HL-60/S4 treated with retinoic acid at 250 ng/mL for 4 days and 3 days (cell line): Measurements from ENCODE around the gene FAM43B.

Experiments used
- in situ Hi-C: fragments of 300-500 bp; cut with MboI; formaldehyde crosslinking; loops from 2 replicates; pipeline ENCODE4 v1.7.0; 2022; ENCODE audit warnings: low sequenced_read_pairs

Gene FAM43B, protein sequence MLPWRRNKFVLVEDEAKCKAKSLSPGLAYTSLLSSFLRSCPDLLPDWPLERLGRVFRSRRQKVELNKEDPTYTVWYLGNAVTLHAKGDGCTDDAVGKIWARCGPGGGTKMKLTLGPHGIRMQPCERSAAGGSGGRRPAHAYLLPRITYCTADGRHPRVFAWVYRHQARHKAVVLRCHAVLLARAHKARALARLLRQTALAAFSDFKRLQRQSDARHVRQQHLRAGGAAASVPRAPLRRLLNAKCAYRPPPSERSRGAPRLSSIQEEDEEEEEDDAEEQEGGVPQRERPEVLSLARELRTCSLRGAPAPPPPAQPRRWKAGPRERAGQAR

DNA sequence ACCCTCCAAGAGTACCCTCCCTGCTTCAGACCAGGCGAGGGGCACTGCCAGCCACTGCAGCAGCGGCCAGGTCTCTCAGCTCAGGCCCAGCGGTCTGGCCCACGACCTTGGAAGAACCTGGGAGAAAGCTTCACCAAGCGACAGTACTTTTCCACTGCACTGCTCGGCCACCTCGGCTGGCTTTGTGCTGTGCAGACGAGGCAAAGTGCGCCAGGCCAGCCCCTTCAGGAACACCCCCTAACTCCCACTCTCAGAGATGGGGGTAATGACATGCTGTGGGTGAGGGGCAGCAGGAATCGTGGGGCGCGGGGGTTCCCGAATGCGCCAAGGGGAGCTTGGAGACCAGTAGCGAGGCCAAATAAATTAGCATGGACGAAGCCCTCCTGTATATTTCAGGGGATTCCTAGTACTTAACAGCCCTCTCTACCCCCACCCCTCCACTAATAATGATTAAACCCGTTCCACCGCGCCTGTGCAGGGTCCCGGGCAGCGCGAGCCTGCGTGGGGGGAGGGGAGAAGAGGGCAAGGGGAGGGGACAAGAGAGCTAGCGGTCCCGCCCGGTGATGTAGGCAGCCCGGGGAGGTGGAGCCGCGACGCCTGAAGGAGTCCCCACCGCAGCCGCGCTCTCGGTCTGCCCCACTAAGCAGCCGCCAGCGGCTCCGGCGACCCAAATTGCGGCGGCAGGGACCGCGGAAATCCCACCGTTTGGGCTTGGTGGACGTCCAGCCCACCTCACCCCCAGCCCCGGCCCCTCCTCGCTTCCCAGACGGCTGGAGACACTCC lies at the start of gene FAM43B:
TSS of gene FAM43B (plus strand) at position 629 of the 783 bp plus-strand sequence. CDS start 401 bp downstream, outside the sequence.
- in situ Hi-C loops, result no loop called here

DNA sequence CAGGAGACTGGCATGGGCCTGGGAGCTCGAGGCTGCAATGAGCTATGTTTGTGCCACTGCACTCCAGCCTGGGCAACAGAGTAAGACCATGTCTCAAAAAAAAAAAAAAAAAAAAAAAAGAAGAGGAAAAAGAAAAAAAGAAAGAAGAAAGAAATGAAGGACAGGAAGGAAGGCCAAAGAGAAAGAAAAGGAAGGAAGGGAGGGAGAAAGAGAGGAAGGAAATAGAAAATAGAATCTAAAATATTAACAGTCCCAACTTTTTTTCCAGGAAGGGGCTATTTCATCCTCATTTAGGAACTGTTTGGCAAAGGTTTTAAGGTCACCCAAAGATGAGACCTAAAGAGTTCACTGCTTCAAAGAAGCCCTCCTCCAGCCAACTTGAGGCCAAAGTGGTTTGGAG lies 46.9 kb upstream of the FAM43B start:
- in situ Hi-C loops, result no loop called here

DNA sequence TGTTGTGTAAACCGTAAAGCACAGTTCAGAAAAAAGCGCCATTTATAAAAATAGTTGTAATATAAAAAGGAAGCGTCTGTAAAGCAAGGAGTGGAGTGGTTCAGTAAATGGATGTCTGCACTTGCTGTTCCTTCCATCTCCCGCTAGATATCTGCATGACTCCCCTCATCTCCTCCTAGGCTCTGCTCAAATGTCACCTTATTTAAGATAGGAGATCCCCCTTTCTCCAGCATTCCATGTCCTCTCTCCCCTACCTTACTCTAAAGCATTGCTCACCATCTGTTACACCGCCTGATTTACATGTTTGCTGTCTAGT lies 45.2 kb upstream of the FAM43B start:
- in situ Hi-C loops, result no loop called here

DNA sequence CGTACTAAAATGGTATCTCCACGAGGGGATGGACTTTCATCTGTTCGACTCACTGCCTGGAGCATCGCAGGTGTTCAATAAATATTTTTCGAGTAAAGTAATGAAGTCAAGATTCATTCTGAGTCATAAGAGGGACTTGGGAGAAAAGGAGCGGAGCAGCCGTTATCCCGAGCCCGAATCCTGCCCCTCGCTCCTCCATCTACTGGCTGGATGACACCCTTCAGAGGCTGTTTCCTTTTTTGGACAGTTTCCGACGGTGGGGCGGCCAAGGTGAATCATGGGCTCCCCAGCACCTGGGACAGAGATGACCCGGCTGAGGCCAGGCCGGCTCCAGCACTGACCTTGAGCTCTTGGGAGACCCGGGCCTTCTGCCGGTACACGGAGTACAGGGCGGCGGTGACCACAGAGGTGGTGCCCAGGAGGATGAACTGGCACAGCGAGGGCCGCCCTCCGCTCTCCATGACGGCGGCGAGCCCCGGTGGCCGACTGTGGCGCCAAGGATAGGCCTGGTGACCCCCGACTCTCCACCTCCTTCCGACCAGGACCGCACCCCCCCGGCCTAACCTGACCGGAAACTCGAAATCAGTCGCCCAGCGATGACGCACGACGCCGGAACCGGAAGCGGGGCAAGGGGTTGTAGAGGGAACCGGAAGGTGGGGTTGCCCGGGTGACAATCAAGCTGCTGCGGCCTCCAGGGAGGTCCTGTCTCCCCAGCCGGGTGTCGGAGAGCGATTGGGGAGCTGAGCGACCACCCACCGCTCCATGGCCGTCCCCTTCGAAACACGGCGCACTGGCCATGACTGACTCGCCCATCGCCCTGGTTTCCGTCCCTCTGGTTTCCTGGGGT lies 44.6 kb upstream of the FAM43B start, which contains the start of gene MUL1:
TSS of gene MUL1 (minus strand) at position 588 of the 847 bp plus-strand sequence. CDS start at position 461, 127 bp downstream.
- in situ Hi-C loops, result no loop called here

DNA sequence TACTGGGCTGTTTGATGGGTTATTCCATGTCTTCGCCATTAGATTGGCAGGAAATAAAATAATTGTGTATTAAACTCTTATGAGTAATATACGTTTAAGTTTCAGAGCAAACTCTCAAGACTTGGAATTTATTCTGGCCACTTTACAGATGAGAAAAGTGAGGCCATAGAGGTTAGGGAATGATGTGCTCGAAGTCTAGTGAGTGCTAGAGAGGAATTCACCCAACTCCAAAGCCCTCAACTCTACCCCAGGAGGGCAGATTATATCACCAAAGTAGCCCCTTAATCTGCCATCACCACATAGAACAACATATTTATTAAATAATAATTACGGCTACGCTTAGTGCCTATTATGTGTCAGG lies 44.0 kb upstream of the FAM43B start:
- in situ Hi-C loops, result no loop called here

DNA sequence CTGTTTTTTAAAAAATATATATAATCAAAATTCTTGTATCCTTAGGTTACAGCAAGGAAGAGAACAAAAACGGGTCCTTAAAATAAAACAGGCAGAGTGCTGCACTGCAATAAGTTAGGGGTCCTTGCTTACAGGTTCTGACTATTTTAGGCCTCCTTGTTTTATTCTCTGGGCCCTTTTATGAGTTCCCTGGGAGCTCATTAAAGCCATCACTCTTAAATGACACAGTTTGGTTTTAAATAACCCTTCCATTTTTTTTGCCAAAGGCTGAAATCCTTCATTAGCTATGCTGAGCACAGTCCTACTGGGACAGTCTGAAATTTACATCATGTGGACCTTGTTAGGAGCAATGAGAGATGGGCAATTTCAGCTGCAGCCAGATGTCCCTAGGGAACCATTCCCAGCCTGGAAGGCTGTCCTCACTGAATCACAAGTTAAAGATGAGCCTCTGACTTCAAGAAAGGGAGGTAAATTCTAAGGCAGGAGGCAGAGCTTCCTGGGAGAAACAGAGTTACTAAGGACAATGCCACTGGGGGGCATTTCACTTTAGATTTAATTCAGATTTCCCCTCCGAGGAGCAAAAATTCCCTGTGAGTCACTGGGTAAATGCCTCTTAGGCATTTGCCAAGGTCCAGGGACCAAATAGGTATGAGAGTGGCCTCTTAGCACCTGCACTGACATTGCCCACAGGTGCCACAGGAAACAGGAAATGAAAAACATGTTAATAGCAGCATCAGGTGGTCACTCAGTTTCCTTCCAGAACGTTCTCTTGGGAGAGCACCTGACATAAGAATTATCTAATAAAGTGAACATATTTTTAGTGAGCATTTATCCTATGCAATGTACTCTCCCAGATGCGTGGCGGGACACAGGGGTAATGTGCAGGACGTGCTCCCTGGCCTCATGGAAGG lies 40.6 kb upstream of the FAM43B start:
- in situ Hi-C loops, result no loop called here

DNA sequence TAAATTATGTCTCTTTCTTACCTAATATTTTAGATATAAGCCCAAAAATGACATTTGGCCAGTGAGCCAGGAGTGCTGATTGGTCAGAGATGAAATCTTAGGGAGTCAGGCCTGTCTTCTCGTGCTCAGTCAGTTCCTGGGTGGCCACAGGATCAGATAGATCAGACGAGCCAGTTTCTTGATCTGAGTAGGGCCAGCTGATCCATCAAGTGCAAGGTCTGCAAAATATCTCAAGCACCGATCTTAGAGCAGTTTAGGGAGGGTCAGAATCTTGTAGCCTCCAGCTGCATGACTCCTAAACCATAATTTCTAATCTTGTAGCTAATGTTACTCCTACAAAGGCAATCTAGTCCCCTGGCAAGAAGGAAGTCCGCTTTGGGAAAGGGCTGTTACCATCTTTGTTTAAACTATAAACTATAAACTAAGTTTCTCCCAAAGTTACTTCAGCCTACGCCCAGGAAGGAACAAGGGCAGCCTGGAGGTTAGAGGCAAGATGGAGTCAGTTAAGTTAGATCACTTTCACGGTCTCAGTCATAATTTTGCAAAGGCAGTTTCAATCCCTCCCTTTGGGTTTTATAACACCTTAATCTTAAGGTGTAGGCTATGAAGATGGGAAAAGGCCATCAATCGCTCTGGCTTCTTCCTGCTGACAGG lies 32.6 kb upstream of the FAM43B start:
- in situ Hi-C loops, result loop anchor here (10.0 kb wide), 1 partner anchor 135 kb away; no protein-coding TSS in a partner anchor

DNA sequence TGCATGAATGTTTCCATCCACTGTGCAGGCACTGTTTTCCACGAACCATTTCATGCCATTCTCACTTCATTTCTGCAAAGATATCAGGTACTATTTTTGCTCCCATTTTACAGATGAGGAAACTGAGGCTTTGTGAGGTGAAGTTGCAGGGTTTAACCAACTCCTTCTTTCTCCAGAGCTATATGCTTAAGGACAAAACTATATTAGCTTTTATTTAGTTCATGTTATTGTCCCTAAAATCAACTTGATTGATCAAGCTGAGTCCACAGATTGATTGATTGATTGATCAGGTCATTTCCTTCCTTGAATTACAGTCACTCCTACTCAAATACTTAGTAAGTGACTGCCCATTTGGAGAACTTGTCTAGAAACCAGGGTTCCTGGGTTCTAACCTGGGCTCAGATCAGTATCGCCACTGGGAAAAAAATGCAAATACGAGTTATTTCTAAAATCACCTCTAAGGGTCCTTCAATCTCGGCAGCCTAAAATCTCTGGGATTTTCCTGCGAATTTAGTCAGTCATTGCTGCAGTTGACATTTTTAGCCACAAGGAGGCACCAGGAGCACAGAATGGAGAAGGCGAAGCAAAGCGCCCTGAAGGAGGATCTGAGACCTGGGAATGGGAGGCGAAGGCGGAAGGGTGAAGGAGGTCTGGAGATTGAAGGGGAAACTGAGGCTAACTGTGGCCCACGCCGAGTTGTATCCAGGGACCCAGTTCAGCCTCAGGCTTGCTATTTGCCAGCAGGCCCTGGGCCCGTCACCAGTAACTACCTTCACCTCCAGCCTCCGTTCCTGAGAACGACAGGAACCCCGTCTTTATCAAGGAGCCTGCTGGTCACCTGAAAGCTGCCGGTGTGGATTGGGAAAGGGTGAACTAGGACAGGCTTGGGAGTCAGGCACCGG lies 30.2 kb upstream of the FAM43B start:
- in situ Hi-C loops, result loop anchor here (10.0 kb wide), 1 partner anchor 133 kb away; no protein-coding TSS in a partner anchor

DNA sequence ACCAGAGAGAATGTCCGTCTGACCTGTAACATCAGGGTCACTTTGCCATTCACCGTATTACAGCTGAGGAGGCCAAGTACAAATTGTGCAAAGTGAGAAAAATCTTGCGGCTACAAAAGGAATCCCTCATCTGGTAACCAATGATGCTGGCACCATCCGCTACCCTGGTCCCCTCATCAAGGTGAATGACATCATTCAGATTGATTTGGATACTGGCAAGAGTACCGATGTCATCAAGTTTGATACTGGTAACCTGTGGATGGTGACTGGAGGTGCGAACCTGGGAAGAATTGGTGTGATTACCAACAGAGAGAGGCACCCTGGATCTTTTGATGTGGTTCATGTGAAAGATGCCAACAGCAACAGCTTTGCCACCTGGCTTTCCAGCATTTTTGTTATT lies 26.1 kb upstream of the FAM43B start:
- in situ Hi-C loops, result loop anchor here (10.0 kb wide), 1 partner anchor 129 kb away; no protein-coding TSS in a partner anchor

DNA sequence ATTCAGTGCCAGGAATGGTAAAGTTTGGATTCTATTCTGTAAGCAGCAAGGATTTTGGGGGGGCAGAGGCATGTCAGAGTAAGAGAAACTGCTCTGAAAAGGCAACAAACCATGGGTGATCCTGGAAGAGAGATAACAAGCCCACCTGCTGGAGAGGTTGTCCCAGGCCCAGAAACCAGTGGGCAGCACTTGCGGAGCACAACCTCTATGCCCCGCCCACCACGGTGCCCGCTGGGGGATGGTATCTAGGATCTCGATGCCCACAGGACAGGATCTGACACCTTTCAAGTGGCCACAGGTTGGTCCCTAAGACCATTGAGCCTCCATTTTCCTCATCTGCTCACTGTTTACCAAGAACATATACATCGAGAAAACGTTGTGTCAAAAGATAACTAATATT lies 24.2 kb upstream of the FAM43B start:
- in situ Hi-C loops, result loop anchor here (10.0 kb wide), 1 partner anchor 127 kb away; no protein-coding TSS in a partner anchor

DNA sequence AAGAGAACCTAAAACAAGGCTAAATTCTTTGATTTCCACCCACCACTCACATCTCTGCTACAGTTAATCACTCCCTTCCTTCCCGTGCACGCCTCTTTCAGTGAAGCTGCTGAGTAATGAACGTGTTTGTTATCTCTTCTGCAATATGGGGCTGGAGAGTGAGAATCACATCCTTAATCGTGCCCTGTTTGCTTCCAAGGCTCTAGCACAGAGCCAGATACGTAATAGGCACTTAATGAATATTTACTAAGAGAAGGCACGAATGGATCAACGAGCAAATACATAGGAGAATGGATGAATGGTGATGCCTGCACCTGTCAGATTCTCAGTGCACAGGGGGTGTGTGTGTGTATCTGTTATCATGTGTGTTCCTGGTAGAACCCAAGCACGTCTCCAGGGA lies 22.1 kb upstream of the FAM43B start:
- in situ Hi-C loops, result no loop called here

DNA sequence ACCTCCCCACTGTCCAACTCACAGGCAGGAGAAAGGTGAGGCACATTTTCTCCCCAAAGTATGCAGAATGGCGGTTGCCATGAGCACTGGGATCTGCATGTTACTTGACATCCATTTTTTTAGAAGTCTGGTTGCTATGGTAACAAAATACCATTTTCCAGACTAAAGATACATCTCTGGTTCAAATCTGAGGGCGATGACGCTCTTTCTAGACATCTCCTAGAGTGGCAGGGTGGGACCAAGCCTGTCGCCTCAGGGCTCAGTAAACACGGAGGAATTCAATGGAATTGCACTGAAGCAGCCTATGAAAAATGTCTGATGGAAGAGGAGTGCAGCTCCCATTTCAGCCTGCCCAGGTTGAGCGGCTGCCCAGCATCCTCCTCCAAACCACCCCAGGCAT lies 21.5 kb upstream of the FAM43B start:
- in situ Hi-C loops, result no loop called here

DNA sequence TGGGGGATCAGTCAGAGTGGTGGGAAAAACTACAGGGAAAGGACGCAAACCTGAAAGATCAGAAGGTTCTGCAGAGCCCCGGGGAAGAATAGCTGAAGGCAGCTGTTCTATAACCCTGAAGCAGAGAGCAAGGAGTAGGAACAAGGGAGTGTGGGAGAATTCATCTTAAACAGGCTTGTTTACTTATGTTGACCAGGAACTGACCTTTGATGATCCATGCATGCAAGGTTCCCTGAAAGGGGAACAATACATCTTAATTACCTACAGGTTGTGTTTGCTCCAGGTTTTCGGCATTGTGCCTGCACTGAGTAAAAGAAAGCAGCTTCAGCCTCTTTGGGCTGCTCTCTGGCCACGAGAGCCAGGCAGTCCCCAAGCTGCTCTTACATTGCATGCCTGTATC lies 18.7 kb upstream of the FAM43B start:
- in situ Hi-C loops, result no loop called here

DNA sequence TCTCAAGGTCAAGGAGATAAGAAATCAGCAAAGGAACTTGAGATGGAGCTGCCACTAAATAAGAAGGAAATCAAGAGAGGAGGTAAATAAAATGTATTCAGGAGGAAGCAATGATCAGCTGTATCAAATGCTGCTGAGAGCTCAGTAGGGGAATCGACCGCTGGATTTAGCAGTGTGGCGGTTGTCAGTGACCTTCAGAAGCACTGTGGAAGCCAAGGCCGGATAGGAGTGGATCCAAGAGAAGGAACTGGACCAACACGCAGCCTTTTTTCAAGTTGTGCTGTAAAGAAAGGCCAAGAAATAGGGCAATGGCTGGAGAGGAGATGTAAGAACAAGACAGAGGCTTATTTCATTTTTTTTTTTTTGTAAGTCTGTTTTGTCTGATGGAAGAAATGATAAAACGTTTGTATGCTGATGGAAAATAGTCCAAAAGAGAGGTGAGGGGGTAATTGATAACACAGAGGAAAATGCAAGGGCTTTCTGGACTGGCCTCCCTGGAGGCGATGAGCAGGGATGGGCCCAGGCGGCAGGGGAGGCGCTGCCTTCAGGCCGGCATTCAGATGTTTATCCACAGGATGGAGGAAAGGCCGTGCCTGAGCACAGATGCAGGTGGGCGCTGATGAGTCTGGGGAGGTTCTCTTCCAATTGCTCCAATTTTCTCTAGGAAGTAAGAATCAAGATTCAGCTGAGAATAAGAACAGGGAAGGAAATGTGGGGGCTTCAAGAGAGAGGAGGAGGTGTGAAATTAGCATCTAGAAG lies 17.5 kb upstream of the FAM43B start:
- in situ Hi-C loops, result no loop called here

DNA sequence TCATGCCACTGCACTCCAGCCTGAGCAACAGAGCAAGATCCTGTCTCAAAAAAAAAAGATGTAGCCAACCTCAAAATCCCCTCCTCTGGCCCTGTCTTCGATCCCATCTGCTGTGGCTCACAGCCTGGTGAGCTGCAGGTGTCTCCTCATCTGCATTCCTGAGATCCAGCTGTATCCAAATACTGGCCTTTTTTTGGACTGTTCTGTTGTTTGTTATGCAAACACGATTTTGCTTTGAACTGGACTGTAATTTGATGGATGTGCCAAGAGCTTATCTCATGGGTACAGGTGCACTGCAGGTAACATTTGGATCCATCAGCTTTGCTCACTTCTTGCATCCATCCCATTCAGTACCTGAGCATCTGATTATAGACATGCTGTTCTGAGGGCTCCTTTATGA lies 14.1 kb upstream of the FAM43B start:
- in situ Hi-C loops, result no loop called here

DNA sequence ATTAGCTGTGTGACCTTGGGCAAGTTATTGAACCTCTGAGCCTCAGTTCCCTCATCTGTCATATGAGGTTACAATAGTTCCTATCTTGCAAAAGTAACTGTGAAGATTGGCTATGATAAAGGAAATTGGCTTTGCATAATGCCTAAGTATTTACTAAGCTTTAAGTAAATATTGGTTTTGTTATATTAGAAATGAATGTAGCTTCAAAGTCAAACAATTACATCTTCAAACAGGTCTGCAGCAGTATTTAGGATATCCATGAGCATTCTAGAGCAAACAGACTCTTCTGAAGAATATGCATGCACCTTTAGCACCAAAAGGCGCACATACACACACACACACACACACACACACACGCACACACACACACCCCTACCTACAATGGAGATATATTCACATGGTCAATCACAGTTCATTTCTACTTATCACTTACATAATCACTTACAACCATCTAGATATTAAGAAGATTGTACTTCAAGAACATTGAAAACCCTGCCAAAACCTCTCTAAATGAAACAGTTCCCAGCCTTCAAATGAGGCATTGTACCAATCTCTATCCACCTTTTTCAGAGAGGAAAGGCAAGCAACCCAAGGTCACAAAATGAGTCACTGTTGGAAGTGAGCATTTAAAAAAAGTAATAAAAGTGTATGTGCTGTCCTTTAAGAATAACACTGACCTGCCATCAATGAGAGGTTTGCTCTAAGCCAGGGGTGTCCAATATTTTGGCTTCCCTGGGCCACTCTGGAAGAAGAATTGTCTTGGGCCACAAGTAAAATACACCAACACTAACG lies 13.4 kb upstream of the FAM43B start:
- in situ Hi-C loops, result no loop called here

DNA sequence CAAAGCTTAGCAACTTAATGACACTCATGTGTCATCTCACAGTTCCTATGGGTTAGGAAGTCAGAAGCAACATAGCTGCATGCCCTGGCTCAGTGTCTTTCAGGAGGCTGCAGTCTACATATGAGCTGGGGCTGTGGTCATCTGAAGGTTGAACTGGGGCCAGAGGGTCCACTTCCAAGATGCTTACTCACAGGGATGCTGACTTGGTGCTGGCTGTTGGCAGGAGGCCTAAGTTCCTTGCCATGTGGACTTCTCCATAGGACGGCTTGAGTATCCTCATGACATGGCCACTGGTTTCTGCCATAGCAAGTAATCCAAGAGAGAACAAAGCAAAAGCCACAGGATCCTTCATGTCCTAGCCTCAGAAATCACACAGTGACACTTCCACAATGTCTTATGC lies 12.1 kb upstream of the FAM43B start:
- in situ Hi-C loops, result no loop called here
